Fibroblast of lung (primary cell): ENCODE data around the gene VAMP2. TPM values are rescaled to one million over a fixed set of nuclear protein-coding genes. Genes with fewer than 3 reads are reported as not detected.
A peak's percentile ranks its signal among the peaks of the same experiment; 100 is the strongest.

Source experiments
- DNase-seq, 2 donors: peaks; one replicate each; pipeline versions ENCODE4 v3.0.0 to v3.0.0-alpha.2; 2010; ENCODE audit warnings: low read depth in 2 of 2
- H2AFZ ChIP-seq: 2 replicates; pipeline ENCODE4 v1.5.1; 2012; ENCODE audit warnings: low read length, control low read depth, inconsistent platforms
- H3K27ac ChIP-seq: 2 replicates; pipeline ENCODE4 v1.5.1; 2011; ENCODE audit warnings: low read length, control low read depth; ENCODE audit not compliant: insufficient read depth
- H3K27me3 ChIP-seq: 2 replicates; pipeline ENCODE4 v1.5.1; 2011; ENCODE audit warnings: mild to moderate bottlenecking, low read length; ENCODE audit not compliant: control insufficient read depth, insufficient read depth
- H3K36me3 ChIP-seq: 2 replicates; pipeline ENCODE4 v1.5.1; 2011; ENCODE audit warnings: low read length; ENCODE audit not compliant: control insufficient read depth, insufficient read depth
- H3K4me1 ChIP-seq: 2 replicates; pipeline ENCODE4 v1.5.1; 2011; ENCODE audit warnings: low read length; ENCODE audit not compliant: control insufficient read depth, insufficient read depth; ENCODE audit errors: extremely low read depth
- H3K4me2 ChIP-seq: 2 replicates; pipeline ENCODE4 v1.5.1; 2011; ENCODE audit warnings: low read length, control low read depth; ENCODE audit not compliant: insufficient read depth; ENCODE audit errors: extremely low read depth
- H3K4me3 ChIP-seq, 4 experiments: fragments of 200-600 bp in 1 of 4; sonication (generic) in 1 of 4; replicated peaks in 1 of 4; 2 replicates each; pipeline ENCODE4 v1.5.1; 2011 to 2016; ENCODE audit warnings: low read length in 4 of 4, low read depth in 3 of 4, mild to moderate bottlenecking in 3 of 4, control low read depth in 2 of 4, inconsistent platforms in 1 of 4, mixed read lengths in 1 of 4; ENCODE audit not compliant: insufficient read depth in 1 of 4; ENCODE audit errors: control extremely low read depth in 1 of 4
- H3K79me2 ChIP-seq: 2 replicates; pipeline ENCODE4 v1.5.1; 2012; ENCODE audit warnings: mild to moderate bottlenecking, low read length, inconsistent platforms; ENCODE audit not compliant: control insufficient read depth, insufficient read depth
- H3K9ac ChIP-seq: 2 replicates; pipeline ENCODE4 v1.5.1; 2011; ENCODE audit warnings: mild to moderate bottlenecking, low read length, control low read depth; ENCODE audit not compliant: insufficient read depth
- H3K9me3 ChIP-seq: 2 replicates; pipeline ENCODE4 v1.5.1; 2012; ENCODE audit warnings: low read depth, low read length; ENCODE audit not compliant: control insufficient read depth, insufficient read depth
- H4K20me1 ChIP-seq: 2 replicates; pipeline ENCODE4 v1.5.1; 2011; ENCODE audit warnings: low read length; ENCODE audit not compliant: control insufficient read depth, insufficient read depth; ENCODE audit errors: extremely low read depth
- EZH2 ChIP-seq: IDR thresholded peaks from 2 replicates; pipeline ENCODE4 v1.5.1; 2012; ENCODE audit warnings: low read length, control low read depth, mild to moderate bottlenecking; ENCODE audit errors: missing control alignments
- polyA plus RNA-seq, 2 donors: library from polyadenylated mRNA; depleted of rRNA in 1 of 2; stranded (reverse) in 1 of 2; unstranded in 1 of 2; fragments of >200 nt; gene quantifications; 2 replicates each; pipeline ENCODE4 v1.2.1, GENCODE V29; 2011 to 2012; ENCODE audit warnings: missing spikeins in 1 of 2
- total RNA-seq: library from RNA; depleted of rRNA; stranded (reverse); fragments of >200 nt; gene quantifications from 2 replicates; pipeline ENCODE4 v1.2.1, GENCODE V29; 2014
- TF ChIP-seq, protein P1 (sequence below), 2 donors: IDR thresholded peaks in 1 of 2; conservative IDR thresholded peaks in 1 of 2; 1 replicate in 1 of 2; 2 replicates in 1 of 2; pipeline ENCODE4 v1.5.1; 2011 to 2012; ENCODE audit warnings: low read length in 2 of 2, control low read depth in 1 of 2, inconsistent platforms in 1 of 2, low read depth in 1 of 2, mild to moderate bottlenecking in 1 of 2

Gene VAMP2
- total and polyA plus RNA-seq, 2 donors (not counting 1 experiment from before 2014, with no cell fraction given) = 8.1 to 12.2 TPM

DNA sequence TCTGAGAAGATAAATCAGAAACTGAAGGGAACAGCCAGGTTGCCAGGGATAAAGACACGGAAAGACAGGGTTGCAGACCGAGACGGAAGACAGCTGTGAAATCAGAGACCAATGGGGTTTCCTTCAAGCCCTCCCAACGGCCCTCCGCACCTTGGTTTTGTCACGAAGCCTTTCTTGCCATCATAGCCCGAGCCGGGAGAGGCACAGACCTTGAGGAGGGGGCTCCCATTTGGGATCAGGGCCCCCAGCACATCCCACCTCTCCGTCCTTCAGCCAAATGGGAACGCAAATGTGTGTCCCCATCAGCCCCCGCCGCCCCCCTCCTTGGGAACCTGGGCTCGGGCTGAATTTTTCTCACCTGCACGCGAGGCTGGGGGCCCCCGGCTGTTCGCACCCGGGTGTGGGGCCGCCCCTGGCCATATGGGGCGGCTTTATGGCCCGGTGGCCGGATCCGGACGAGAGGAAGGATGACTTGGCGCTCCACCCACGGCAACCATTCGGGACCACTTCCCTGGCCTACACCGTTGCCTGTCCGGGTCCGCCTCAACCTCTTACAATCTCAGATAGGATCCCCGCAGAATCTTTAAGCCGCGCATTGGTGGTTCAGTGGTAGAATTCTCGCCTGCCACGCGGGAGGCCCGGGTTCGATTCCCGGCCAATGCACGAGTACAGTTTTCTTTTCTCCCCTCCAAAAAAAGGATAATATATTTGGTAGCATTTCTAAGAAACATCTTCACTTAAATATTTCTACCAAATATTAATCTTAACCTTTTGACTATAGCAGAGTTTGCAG, 37.4 kb downstream of the VAMP2 start:
- Histone ChIP-seq H3K9ac (peak overlapping the region; percentile 25), H3K4me2 (peak overlapping the region; percentile 94), H3K79me2 (no peaks in the 10 kb centered on the region), H3K9me3 (no peaks in the 10 kb centered on the region), H3K4me3 (peak overlapping the region; percentile 65 to 90 (median 78)), H3K27ac (no peak overlapping the region), H4K20me1 (no peaks in the 10 kb centered on the region), H3K4me1 (peaks cover 5% of the 10 kb centered on the region), H2AFZ (no peak overlapping the region), H3K36me3 (no peaks in the 10 kb centered on the region), H3K27me3 (no peaks in the 10 kb centered on the region)
- peak; percentile 43 to 72 for DNase-seq
- TF ChIP-seq EZH2 = peak; percentile 27
- TF ChIP-seq, protein P1, sequence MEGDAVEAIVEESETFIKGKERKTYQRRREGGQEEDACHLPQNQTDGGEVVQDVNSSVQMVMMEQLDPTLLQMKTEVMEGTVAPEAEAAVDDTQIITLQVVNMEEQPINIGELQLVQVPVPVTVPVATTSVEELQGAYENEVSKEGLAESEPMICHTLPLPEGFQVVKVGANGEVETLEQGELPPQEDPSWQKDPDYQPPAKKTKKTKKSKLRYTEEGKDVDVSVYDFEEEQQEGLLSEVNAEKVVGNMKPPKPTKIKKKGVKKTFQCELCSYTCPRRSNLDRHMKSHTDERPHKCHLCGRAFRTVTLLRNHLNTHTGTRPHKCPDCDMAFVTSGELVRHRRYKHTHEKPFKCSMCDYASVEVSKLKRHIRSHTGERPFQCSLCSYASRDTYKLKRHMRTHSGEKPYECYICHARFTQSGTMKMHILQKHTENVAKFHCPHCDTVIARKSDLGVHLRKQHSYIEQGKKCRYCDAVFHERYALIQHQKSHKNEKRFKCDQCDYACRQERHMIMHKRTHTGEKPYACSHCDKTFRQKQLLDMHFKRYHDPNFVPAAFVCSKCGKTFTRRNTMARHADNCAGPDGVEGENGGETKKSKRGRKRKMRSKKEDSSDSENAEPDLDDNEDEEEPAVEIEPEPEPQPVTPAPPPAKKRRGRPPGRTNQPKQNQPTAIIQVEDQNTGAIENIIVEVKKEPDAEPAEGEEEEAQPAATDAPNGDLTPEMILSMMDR (conservative IDR thresholded peaks at IDR 0.05 in 1 of 2, IDR thresholded peaks at IDR 0.05 in 1 of 2; ENCODE audit: low read depth in 1 of 2, low read length in 2 of 2) = no peak

DNA sequence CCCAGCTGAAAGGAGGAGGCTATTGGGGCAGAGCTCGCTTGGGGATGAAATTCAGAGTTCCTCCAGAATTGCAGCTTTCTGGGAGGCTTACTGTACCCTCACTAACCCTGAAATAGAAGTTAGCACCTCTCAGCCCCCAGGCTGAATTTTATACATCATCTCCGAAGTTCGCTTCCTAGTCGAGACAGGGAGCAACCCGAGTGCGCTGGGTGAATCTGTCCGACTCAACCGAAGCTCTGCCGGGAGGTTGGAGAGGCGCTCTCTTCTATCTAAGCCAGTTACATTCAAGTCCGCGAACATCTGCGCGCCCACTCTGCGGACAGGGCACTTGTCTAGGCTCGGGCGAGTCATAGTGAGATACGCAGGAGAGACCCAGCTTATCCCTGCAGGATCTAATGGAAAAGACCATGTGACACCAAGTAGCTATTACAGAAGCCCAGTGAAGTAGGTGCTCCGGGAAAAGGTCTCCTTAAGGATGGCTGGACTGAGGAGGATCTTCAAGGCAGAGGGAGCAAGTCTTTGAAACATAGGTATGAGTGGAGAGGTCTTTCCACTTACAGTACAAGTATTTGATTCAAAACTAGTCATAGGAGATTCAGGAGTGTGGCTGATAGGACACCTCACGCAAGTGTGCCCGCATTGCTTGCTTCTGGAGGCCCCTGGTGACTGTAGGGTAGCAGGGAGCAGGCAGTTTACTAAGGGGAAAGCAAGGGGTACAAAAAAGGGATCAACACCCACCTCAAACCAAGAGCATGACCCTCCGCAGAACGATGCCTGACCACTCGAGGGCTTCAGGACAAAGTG, 38.2 kb downstream of the VAMP2 start:
- Histone ChIP-seq H3K27ac (no peak overlapping the region), H3K27me3 (no peaks in the 10 kb centered on the region), H3K36me3 (no peaks in the 10 kb centered on the region), H3K9ac (no peak overlapping the region), H3K79me2 (no peaks in the 10 kb centered on the region), H3K4me2 (peak overlapping the region; percentile 89), H3K4me3 (peak overlapping the region; percentile 62 to 90 (median 64)), H4K20me1 (no peaks in the 10 kb centered on the region), H3K9me3 (no peaks in the 10 kb centered on the region), H2AFZ (no peak overlapping the region), H3K4me1 (peaks cover 5% of the 10 kb centered on the region)
- no peak for TF ChIP-seq EZH2
- TF ChIP-seq, protein P1 (conservative IDR thresholded peaks at IDR 0.05 in 1 of 2, IDR thresholded peaks at IDR 0.05 in 1 of 2; ENCODE audit: low read depth in 1 of 2, low read length in 2 of 2) = no peak
- peak; percentile 11 to 35 for DNase-seq

DNA sequence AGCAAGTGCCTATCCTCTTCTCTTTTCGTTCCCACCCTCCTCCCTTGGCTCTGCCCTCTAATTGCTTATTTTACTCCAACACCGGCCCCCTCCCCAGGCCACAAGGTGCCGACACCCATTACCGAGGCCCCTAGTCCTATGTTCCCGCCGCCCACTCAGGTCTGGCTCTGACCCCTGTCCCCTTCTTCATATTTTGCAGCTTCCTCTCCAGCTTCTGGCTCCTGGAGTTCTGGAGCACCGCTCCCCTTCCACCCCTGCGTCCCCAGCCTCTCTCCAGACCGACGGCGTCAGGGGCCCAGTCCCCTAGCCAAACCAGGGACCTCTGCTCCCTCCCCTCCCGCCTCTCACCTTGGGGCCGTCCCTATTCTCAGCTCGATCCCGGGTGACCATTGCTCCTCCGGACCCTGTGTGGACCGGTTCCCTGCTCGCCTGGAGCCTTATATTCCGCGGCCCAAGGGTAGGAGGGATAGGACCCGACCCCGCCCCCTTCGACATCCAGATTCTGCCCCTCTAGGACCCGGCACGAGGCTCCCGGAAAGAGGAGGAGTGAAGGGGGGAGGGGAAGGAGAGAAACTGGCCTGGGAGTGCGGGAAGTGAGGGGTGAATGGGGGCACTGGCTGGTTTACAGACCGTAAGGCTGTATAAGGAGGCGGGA, 38.9 kb downstream of the VAMP2 start, which contains the start of gene HES7:
Gene HES7 (minus strand): TSS at position 412 of the 655 bp plus-strand sequence. CDS start 22 bp downstream, at position 390.
- no peaks in the 10 kb centered on the region for H4K20me1 ChIP-seq
- peaks cover 5% of the 10 kb centered on the region for H3K4me1 ChIP-seq
- H3K27me3 ChIP-seq = no peaks in the 10 kb centered on the region
- TF ChIP-seq, protein P1 (conservative IDR thresholded peaks at IDR 0.05 in 1 of 2, IDR thresholded peaks at IDR 0.05 in 1 of 2; ENCODE audit: low read depth in 1 of 2, low read length in 2 of 2) = no peak
- TF ChIP-seq EZH2 = no peak
- H3K9me3 ChIP-seq = no peaks in the 10 kb centered on the region
- peak within 1 kb of the TSS; percentile 62 to 90 (median 64) for H3K4me3 ChIP-seq
- no peaks in the 10 kb centered on the region for H3K79me2 ChIP-seq
- DNase-seq = peak in 1 of 2 donors; percentile 49
- H3K4me2 ChIP-seq = peak within 1 kb of the TSS; percentile 89
- H3K27ac ChIP-seq = peak within 1 kb of the TSS; percentile 42
- no peaks in the 10 kb centered on the region for H3K36me3 ChIP-seq
- H2AFZ ChIP-seq = peak within 1 kb of the TSS; percentile 73
- peak within 1 kb of the TSS; percentile 28 for H3K9ac ChIP-seq
